22Rv1 (cell line): Measurements from ENCODE around the gene SURF6.

Experiments used
- ZFX ChIP-seq: fragments of 450-650 bp; IDR thresholded peaks from 2 replicates; pipeline ENCODE4 v1.6.1; 2017; ENCODE audit warnings: antibody characterized with exemption, borderline replicate concordance
- TF ChIP-seq, protein P1 (sequence below): fragments of 450-650 bp; IDR thresholded peaks from 2 replicates; pipeline ENCODE4 v1.5.1; 2017; ENCODE audit warnings: mild to moderate bottlenecking

- TF ChIP-seq, protein P1, sequence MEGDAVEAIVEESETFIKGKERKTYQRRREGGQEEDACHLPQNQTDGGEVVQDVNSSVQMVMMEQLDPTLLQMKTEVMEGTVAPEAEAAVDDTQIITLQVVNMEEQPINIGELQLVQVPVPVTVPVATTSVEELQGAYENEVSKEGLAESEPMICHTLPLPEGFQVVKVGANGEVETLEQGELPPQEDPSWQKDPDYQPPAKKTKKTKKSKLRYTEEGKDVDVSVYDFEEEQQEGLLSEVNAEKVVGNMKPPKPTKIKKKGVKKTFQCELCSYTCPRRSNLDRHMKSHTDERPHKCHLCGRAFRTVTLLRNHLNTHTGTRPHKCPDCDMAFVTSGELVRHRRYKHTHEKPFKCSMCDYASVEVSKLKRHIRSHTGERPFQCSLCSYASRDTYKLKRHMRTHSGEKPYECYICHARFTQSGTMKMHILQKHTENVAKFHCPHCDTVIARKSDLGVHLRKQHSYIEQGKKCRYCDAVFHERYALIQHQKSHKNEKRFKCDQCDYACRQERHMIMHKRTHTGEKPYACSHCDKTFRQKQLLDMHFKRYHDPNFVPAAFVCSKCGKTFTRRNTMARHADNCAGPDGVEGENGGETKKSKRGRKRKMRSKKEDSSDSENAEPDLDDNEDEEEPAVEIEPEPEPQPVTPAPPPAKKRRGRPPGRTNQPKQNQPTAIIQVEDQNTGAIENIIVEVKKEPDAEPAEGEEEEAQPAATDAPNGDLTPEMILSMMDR: no peak
- no peak for TF ChIP-seq ZFX
Observed at GRCh38 chr9:133340256-133340655, 4.3 kb upstream of the SURF6 start.
